Left lung (tissue), 10 donors: ENCODE results near the gene RBL2. TPM values are rescaled to one million over a fixed set of nuclear protein-coding genes. Genes with fewer than 3 reads are reported as not detected.
A peak's percentile ranks its signal among the peaks of the same experiment; 100 is the strongest.

Experiments used
- ATAC-seq: fragments of 200-7000 bp; cut with Tn5 transposase; one replicate; pipeline ENCODE4 v1.9.1; 2020; ENCODE audit warnings: moderate library complexity
- DNase-seq, 4 donors: peaks; one replicate each; pipeline ENCODE4 v3.0.0-alpha.2; 2013 to 2020
- H3K27ac ChIP-seq, 2 donors: fragments of 200-600 bp; sonication (generic) in 1 of 2; one replicate each; pipeline versions ENCODE4 v1.5.0 to v1.8.0; 2020 to 2021
- H3K27me3 ChIP-seq, 2 donors: fragments of 200-600 bp; sonication (generic) in 1 of 2; one replicate each; pipeline versions ENCODE4 v1.5.0 to v1.8.0; 2020 to 2021
- H3K36me3 ChIP-seq, 2 donors: fragments of 200-600 bp; sonication (generic) in 1 of 2; one replicate each; pipeline versions ENCODE4 v1.5.0 to v1.8.0; 2020 to 2021
- H3K4me1 ChIP-seq, 2 donors: fragments of 200-600 bp; one replicate each; pipeline ENCODE4 v1.8.0; 2021
- H3K4me3 ChIP-seq, 2 donors: fragments of 200-600 bp; sonication (generic) in 1 of 2; one replicate each; pipeline versions ENCODE4 v1.5.0 to v1.8.0; 2020 to 2021; ENCODE audit warnings: mild to moderate bottlenecking in 1 of 2
- H3K9me3 ChIP-seq, 2 donors: fragments of 200-600 bp; sonication (generic) in 1 of 2; one replicate each; pipeline versions ENCODE4 v1.5.0 to v1.8.0; 2020 to 2021
- CTCF ChIP-seq, 2 donors: fragments of 200-600 bp; sonication (generic) in 1 of 2; IDR thresholded peaks; one replicate each; pipeline versions ENCODE4 v1.5.0 to v1.8.0; 2021; ENCODE audit warnings: antibody characterized with exemption in 2 of 2
- intact Hi-C, 2 donors: fragments of 100-400 bp; cut with DNase I; formaldehyde crosslinking; loops; one replicate each; pipeline versions ENCODE4 v1.11.2 to v1.14.2; 2022
- polyA plus RNA-seq, 6 donors: library from polyadenylated mRNA; unstranded; fragments of 120-200 nt; gene quantifications; one replicate each; pipeline ENCODE4 v1.2.1, GENCODE V29; 2013; ENCODE audit not compliant: insufficient read length in 6 of 6
- total RNA-seq, 2 donors: library from RNA; stranded (reverse); fragmentation: NEBNext Ultra II Directional; extraction: Animal tissue kit (Norgen Biotek cat#: 25700); gene quantifications; one replicate each; pipeline ENCODE4 v1.2.1, GENCODE V29; 2021
- donor health status: DM: no; HTN: yes; CAD: no.
- donor health status: DM: no; HTN: no; CAD: no.

Gene RBL2
- total and polyA plus RNA-seq, 8 donors = 62.1 to 121 (median 93.3) TPM

GRCh38 chr16:53482123-53482522, 47.9 kb downstream of the RBL2 start:
- no peak for TF ChIP-seq CTCF (IDR thresholded peaks at IDR 0.05)
- Histone ChIP-seq H3K27me3 (no peaks in the 10 kb centered on the region), H3K4me3 (no peak overlapping the region), H3K9me3 (no peaks in the 10 kb centered on the region), H3K36me3 (peaks cover 0 to 92% of the 10 kb centered on the region in 2 donors), H3K4me1 (peaks cover 0 to 13% of the 10 kb centered on the region in 2 donors), H3K27ac (peak overlapping the region in 1 of 2 donors; percentile 83)
- ATAC-seq = peak; percentile 56
- intact Hi-C loops = no loop called here
- DNase-seq = no peak

GRCh38 chr16:53484542-53484941, 50.3 kb downstream of the RBL2 start:
- DNase-seq (no peak), ATAC-seq (no peak)
- Histone ChIP-seq H3K36me3 (peaks cover 0 to 91% of the 10 kb centered on the region in 2 donors), H3K4me1 (peaks cover 0 to 13% of the 10 kb centered on the region in 2 donors), H3K9me3 (no peaks in the 10 kb centered on the region), H3K4me3 (no peak overlapping the region), H3K27ac (no peak overlapping the region), H3K27me3 (no peaks in the 10 kb centered on the region)
- intact Hi-C loops = no loop called here
- no peak for TF ChIP-seq CTCF (IDR thresholded peaks at IDR 0.05)

GRCh38 chr16:53486230-53486629, 52.0 kb downstream of the RBL2 start:
- no peak for ATAC-seq
- no peak for DNase-seq
- Histone ChIP-seq H3K4me3 (no peak overlapping the region), H3K36me3 (peaks cover 0 to 92% of the 10 kb centered on the region in 2 donors), H3K27me3 (no peaks in the 10 kb centered on the region), H3K9me3 (no peaks in the 10 kb centered on the region), H3K4me1 (peaks cover 0 to 13% of the 10 kb centered on the region in 2 donors), H3K27ac (no peak overlapping the region)
- intact Hi-C loops = no loop called here
- no peak for TF ChIP-seq CTCF (IDR thresholded peaks at IDR 0.05)

GRCh38 chr16:53489755-53490154, 55.5 kb downstream of the RBL2 start:
- no peaks in the 10 kb centered on the region for H3K27me3 ChIP-seq
- ATAC-seq = peak; percentile 62
- intact Hi-C loops = no loop called here

GRCh38 chr16:53492503-53492902, 58.2 kb downstream of the RBL2 start:
- intact Hi-C loops = no loop called here
- Histone ChIP-seq H3K36me3 (peaks cover 0 to 94% of the 10 kb centered on the region in 2 donors), H3K4me3 (no peak overlapping the region), H3K27me3 (no peaks in the 10 kb centered on the region), H3K9me3 (no peaks in the 10 kb centered on the region), H3K4me1 (no peaks in the 10 kb centered on the region), H3K27ac (no peak overlapping the region)
- ATAC-seq = no peak
- no peak for TF ChIP-seq CTCF (IDR thresholded peaks at IDR 0.05)
- no peak for DNase-seq

More at GRCh38 chr16:53489755-53490154, 55.5 kb downstream of the RBL2 start:
- Histone ChIP-seq H3K4me3 (no peak overlapping the region), H3K36me3 (peaks cover 0 to 94% of the 10 kb centered on the region in 2 donors), H3K27ac (peak overlapping the region in 1 of 2 donors; percentile 16), H3K4me1 (no peaks in the 10 kb centered on the region), H3K9me3 (no peaks in the 10 kb centered on the region)
- no peak for TF ChIP-seq CTCF (IDR thresholded peaks at IDR 0.05)
- no peak for DNase-seq
